Kidney (tissue), 14 donors: ENCODE measurements around the gene TTC19. TPM values are rescaled to one million over a fixed set of nuclear protein-coding genes. Genes with fewer than 3 reads are reported as not detected.

Experiments used
- DNase-seq, 5 donors: peaks; one replicate each; pipeline ENCODE4 v3.0.0-alpha.2; 2013 to 2020
- FAIRE-seq: peaks from 2 replicates; lab custom pipeline; 2012; peaks lifted over from hg19 to GRCh38; lab: Jason Lieb, UNC
- H3K27ac ChIP-seq, 2 donors: one replicate each; pipeline ENCODE4 v1.7.0; 2013; ENCODE audit warnings: low read depth in 2 of 2, low read length in 2 of 2, inconsistent platforms in 1 of 2
- H3K27me3 ChIP-seq: one replicate; pipeline ENCODE4 v1.7.1; 2013; ENCODE audit warnings: low read length, inconsistent platforms; ENCODE audit not compliant: control insufficient read depth, insufficient read depth
- H3K36me3 ChIP-seq, 3 donors: one replicate each; pipeline versions ENCODE4 v1.7.0 to v1.7.1; 2013; ENCODE audit warnings: low read length in 3 of 3, control low read depth in 1 of 3, inconsistent platforms in 1 of 3; ENCODE audit not compliant: insufficient read depth in 3 of 3, control insufficient read depth in 2 of 3
- H3K4me1 ChIP-seq, 3 donors: one replicate each; pipeline versions ENCODE4 v1.7.0 to v1.7.1; 2013; ENCODE audit warnings: low read length in 3 of 3, inconsistent platforms in 1 of 3, low read depth in 1 of 3; ENCODE audit not compliant: control insufficient read depth in 2 of 3, insufficient read depth in 2 of 3
- H3K4me3 ChIP-seq, 3 donors: one replicate each; pipeline versions ENCODE4 v1.7.0 to v1.8.1; 2013; ENCODE audit warnings: low read length in 3 of 3, control low read depth in 1 of 3, inconsistent platforms in 1 of 3
- H3K9ac ChIP-seq, 3 donors: one replicate each; pipeline versions ENCODE4 v1.7.0 to v1.7.1; 2013; ENCODE audit warnings: low read length in 3 of 3, control low read depth in 1 of 3, inconsistent platforms in 1 of 3
- H3K9me3 ChIP-seq, 3 donors: one replicate each; pipeline versions ENCODE4 v1.7.0 to v1.7.1; 2013; ENCODE audit warnings: low read length in 3 of 3, control low read depth in 1 of 3, inconsistent platforms in 1 of 3; ENCODE audit not compliant: control insufficient read depth in 2 of 3, insufficient read depth in 1 of 3
- intact Hi-C: fragments of 100-400 bp; cut with DNase I; formaldehyde crosslinking; loops from one replicate; pipeline ENCODE4 v1.11.1; 2022
- polyA plus RNA-seq: library from polyadenylated mRNA; stranded (reverse); fragments of 350-450 nt; fragmentation: Illumina TruSeq; extraction: RNeasy Lipid Tissue Mini Kit (QIAGEN cat#74804); gene quantifications from one replicate; pipeline ENCODE4 v1.2.3, GENCODE V29; 2014; ENCODE audit warnings: low read depth, low replicate concordance; ENCODE audit not compliant: insufficient read depth
- total RNA-seq: library from RNA; stranded (reverse); fragmentation: NEBNext Ultra II Directional; extraction: Animal tissue kit (Norgen Biotek cat#: 25700); gene quantifications from one replicate; pipeline ENCODE4 v1.2.1, GENCODE V29; 2021
- TF ChIP-seq, protein P1 (sequence below): IDR thresholded peaks from 3 replicates; pipeline ENCODE4 v1.5.1; 2012; ENCODE audit warnings: mild to moderate bottlenecking, moderate library complexity, borderline replicate concordance; ENCODE audit not compliant: insufficient read depth; ENCODE audit errors: extremely low read depth
- donor health status: control.
- donor health status: control.
- donor health status: control.
- donor health status: control.
- donor health status: control.
- donor health status: DM: yes; HTN: yes; CAD: no.
- donor health status: Normal renal cell carcinoma (clear cell type).

TTC19 gene
- total and polyA plus RNA-seq, 2 donors from 2014 or later, result 42.0 to 47.7 TPM

- no peak for DNase-seq
- Histone ChIP-seq H3K27ac (no peak overlapping the region), H3K4me3 (no peak overlapping the region), H3K4me1 (no peaks in the 10 kb centered on the region), H3K9me3 (no peaks in the 10 kb centered on the region), H3K36me3 (no peaks in the 10 kb centered on the region), H3K9ac (no peak overlapping the region), H3K27me3 (no peaks in the 10 kb centered on the region)
- no peak for FAIRE-seq
- TF ChIP-seq, protein P1, sequence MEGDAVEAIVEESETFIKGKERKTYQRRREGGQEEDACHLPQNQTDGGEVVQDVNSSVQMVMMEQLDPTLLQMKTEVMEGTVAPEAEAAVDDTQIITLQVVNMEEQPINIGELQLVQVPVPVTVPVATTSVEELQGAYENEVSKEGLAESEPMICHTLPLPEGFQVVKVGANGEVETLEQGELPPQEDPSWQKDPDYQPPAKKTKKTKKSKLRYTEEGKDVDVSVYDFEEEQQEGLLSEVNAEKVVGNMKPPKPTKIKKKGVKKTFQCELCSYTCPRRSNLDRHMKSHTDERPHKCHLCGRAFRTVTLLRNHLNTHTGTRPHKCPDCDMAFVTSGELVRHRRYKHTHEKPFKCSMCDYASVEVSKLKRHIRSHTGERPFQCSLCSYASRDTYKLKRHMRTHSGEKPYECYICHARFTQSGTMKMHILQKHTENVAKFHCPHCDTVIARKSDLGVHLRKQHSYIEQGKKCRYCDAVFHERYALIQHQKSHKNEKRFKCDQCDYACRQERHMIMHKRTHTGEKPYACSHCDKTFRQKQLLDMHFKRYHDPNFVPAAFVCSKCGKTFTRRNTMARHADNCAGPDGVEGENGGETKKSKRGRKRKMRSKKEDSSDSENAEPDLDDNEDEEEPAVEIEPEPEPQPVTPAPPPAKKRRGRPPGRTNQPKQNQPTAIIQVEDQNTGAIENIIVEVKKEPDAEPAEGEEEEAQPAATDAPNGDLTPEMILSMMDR, result no peak
- intact Hi-C loops, result no loop called here
These were observed 41.2 kb upstream of the TTC19 start for GRCh38 chr17:15958484-15958854.

- no peaks in the 10 kb centered on the region for H3K36me3 ChIP-seq
- H3K27me3 ChIP-seq, result no peaks in the 10 kb centered on the region
- FAIRE-seq (no peak), DNase-seq (no peak)
- peaks cover 3 to 10% (median 9%) of the 10 kb centered on the region in 3 donors for H3K4me1 ChIP-seq
- H3K27ac ChIP-seq, result no peak overlapping the region
- TF ChIP-seq, protein P1, result no peak
- no peak overlapping the region for H3K4me3 ChIP-seq
- H3K9ac ChIP-seq, result no peak overlapping the region
- no peaks in the 10 kb centered on the region for H3K9me3 ChIP-seq
- intact Hi-C loops, result no loop called here
These were observed 35.9 kb upstream of the TTC19 start for GRCh38 chr17:15963670-15964110.

- no peaks in the 10 kb centered on the region for H3K27me3 ChIP-seq
- no peak overlapping the region for H3K27ac ChIP-seq
- H3K4me1 ChIP-seq, result peaks cover 3 to 10% (median 9%) of the 10 kb centered on the region in 3 donors
- no peaks in the 10 kb centered on the region for H3K36me3 ChIP-seq
- H3K9ac ChIP-seq, result no peak overlapping the region
- H3K4me3 ChIP-seq, result no peak overlapping the region
- TF ChIP-seq, protein P1, result no peak
- H3K9me3 ChIP-seq, result no peaks in the 10 kb centered on the region
- intact Hi-C loops, result no loop called here
- DNase-seq, result no peak
- FAIRE-seq, result no peak
These were observed 34.1 kb upstream of the TTC19 start for GRCh38 chr17:15965528-15965927.

DNA sequence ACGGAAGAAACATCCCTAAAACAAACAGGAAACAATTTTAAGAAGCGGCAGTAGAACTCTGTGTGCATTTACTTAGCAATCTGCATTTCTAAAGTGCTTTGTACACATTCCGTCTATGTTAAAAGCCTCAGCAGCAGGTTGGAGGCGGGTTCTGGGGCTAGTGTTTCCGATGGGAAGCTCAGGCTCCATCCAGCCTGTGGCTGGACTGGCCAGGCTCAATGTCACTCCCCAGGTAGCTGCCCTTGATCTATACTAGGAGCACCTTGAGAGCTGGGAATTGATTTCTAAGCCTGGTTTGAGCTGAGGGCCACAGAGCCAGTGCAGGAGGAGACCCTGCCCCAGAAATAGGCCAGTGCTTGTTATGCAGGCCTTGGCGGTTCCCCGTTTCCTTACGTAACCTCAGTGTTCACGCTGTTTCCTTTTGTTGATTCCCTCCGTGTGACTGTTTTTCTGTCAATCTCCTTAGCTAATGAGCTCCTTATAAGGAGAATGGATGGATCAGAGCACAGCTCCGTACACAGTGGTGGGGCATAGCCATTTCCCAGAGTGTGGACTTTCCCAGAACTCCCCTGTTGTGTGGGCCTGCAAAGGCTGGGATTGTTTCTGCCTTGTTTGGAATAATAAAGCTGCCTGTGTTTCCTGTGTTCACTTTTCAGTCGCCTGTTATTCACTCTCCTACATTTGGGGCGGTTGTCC is 33.3 kb upstream of the TTC19 start:
- peak in 4 of 5 donors; percentile 46 to 68 (median 60) for DNase-seq
- Histone ChIP-seq H3K9ac (peak overlapping the region in 1 of 3 donors; percentile 25), H3K4me3 (no peak overlapping the region), H3K36me3 (no peaks in the 10 kb centered on the region), H3K27ac (peak overlapping the region; percentile 51 to 70), H3K4me1 (peaks cover 3 to 10% (median 9%) of the 10 kb centered on the region in 3 donors), H3K9me3 (no peaks in the 10 kb centered on the region), H3K27me3 (no peaks in the 10 kb centered on the region)
- TF ChIP-seq, protein P1, result no peak
- intact Hi-C loops, result no loop called here
- no peak for FAIRE-seq
